Memory B cell (primary cell): Measurements from ENCODE around the gene TREX2.
A peak's percentile ranks its signal among the peaks of the same experiment; 100 is the strongest.

Source experiments
- ATAC-seq: fragments of 150-1000 bp; cut with Tn5 transposase; 2 replicates; pipeline ENCODE4 v1.10.0; 2021; ENCODE audit warnings: low read depth, mild to moderate bottlenecking, moderate library complexity
- DNase-seq, 2 donors: peaks; one replicate each; pipeline ENCODE4 v3.0.0; 2022; ENCODE audit warnings: low spot score in 2 of 2
- H3K27ac Mint-ChIP-seq: one replicate; pipeline ENCODE4 v1.8.0; 2022; ENCODE audit warnings: mild to moderate bottlenecking, moderate library complexity, mixed read lengths
- H3K27me3 Mint-ChIP-seq: one replicate; pipeline ENCODE4 v1.8.0; 2022; ENCODE audit warnings: mixed read lengths
- H3K36me3 Mint-ChIP-seq: one replicate; pipeline ENCODE4 v1.8.0; 2022; ENCODE audit warnings: mild to moderate bottlenecking, mixed read lengths
- H3K4me1 Mint-ChIP-seq: one replicate; pipeline ENCODE4 v1.8.0; 2022; ENCODE audit warnings: mixed read lengths
- H3K4me3 Mint-ChIP-seq: one replicate; pipeline ENCODE4 v1.8.0; 2022; ENCODE audit warnings: mild to moderate bottlenecking, moderate library complexity, mixed read lengths
- H3K9me3 Mint-ChIP-seq: one replicate; pipeline ENCODE4 v1.8.0; 2022; ENCODE audit warnings: mixed read lengths

The TREX2 gene

DNA sequence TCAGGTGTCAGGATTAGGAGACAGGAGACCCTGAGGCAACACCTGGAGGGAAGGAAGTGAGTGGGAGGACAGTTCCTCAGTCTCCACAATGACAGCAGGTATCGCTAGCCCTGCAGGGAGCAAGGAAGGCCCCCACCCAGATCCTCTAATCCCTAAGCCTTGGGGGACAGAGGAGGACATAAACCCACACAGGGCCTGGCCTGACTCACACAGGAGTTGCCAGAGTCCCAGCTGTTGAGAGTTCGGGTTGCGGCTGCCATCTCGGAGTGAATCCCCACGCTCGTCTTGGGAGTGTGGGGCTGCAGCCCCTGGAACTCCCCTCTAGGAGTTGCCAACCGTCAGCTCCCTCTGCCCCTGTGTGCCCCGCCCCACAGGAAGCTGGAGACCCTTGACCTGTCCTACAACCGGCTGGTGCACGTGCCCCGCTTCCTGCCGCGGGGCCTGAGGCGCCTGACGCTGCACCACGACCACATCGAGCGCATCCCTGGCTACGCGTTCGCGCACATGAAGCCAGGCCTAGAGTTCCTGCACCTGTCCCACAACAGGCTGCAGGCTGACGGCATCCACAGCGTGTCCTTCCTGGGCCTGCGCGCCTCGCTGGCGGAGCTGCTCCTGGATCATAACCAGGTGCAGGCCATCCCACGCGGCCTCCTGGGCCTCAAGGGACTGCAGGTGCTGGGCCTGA lies 39.7 kb upstream of the TREX2 start:
- H3K36me3 Mint-ChIP-seq, result no peaks in the 10 kb centered on the region
- H3K27ac Mint-ChIP-seq, result no peak overlapping the region
- H3K4me3 Mint-ChIP-seq, result no peak overlapping the region
- DNase-seq (no peak), ATAC-seq (no peak)
- H3K27me3 Mint-ChIP-seq, result no peaks in the 10 kb centered on the region
- H3K4me1 Mint-ChIP-seq, result no peaks in the 10 kb centered on the region
- no peaks in the 10 kb centered on the region for H3K9me3 Mint-ChIP-seq

DNA sequence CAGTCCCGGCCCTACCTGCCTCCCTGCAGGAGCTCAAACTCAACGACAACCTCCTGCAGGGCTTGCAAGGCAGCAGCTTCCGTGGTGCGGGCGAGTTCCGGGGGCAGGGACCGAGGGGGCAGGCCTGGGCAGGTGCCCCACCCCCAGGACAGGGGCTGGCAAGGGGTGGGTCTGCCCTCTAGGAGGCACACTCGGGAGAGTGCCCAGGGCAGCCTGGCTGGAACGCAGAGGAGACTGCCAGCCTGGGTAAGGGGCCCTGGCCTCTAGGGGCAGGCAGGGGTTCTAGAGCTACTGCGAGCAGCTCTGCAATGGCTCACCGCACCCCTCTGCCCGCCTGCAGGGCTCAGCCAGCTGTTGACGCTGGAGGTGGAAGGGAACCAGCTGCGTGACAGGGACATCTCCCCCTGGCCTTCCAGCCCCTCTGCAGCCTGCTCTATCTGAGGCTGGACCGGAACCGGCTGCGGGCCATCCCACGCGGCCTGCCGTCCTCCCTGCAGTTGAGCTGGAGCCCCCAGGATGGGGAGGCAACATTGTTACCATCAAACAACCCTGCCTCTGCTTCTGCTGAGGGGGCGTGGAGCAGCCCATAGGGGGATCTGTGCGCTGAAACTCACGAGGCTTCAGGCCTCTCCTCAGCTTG lies 36.6 kb upstream of the TREX2 start:
- DNase-seq (no peak), ATAC-seq (no peak)
- H3K9me3 Mint-ChIP-seq, result no peaks in the 10 kb centered on the region
- no peak overlapping the region for H3K4me3 Mint-ChIP-seq
- H3K36me3 Mint-ChIP-seq, result no peaks in the 10 kb centered on the region
- peaks cover 2% of the 10 kb centered on the region for H3K27me3 Mint-ChIP-seq
- H3K27ac Mint-ChIP-seq, result no peak overlapping the region
- no peaks in the 10 kb centered on the region for H3K4me1 Mint-ChIP-seq

DNA sequence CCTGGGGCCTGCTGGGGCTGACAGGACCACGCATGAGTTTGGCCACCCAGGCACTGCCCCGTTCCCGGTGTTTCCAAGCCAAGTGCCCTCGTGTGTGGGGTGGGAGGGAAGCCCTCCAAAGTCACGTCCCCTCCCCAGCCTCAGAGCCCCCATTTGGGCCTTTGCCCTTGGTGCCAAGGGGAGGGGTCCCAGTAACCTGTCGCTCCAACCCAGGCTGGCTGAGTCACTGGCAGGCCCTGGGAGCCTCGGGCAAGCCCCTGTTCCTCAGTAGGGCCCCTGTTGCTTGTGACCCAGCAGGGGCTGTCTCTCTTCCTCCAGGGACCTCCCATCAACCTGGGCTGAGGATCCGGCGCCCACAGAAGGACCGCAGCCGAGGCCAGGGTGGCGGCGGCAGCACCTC lies 35.2 kb upstream of the TREX2 start:
- DNase-seq (no peak), ATAC-seq (no peak)
- Mint-ChIP-seq H3K4me1 (no peaks in the 10 kb centered on the region), H3K36me3 (no peaks in the 10 kb centered on the region), H3K27ac (no peak overlapping the region), H3K4me3 (no peak overlapping the region), H3K9me3 (no peaks in the 10 kb centered on the region), H3K27me3 (peaks cover 5% of the 10 kb centered on the region)

DNA sequence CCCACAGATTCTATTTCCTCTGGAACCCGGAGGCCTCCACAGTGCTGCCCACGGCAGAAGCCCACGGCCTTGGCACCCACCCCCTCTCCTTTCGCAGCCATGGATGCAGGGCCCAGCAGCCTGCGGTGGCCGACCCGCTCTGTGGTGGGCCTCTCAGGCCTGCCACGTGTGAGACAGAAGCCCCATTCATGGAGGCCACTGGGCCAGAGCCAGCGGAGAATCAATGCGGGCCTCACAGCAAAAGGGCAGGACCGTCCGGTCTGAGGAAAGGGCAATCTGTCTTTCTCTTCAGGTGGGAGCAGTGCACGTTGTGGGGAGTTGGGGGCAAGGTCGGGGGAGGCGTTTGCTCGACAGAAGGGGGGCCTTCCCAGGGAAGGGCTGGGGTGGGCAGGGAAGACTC lies 32.9 kb upstream of the TREX2 start:
- no peak for DNase-seq
- Mint-ChIP-seq H3K36me3 (no peaks in the 10 kb centered on the region), H3K27ac (no peak overlapping the region), H3K27me3 (peaks cover 8% of the 10 kb centered on the region), H3K4me1 (no peaks in the 10 kb centered on the region), H3K4me3 (no peak overlapping the region), H3K9me3 (no peaks in the 10 kb centered on the region)
- ATAC-seq, result no peak

GRCh38 chrX:153477901-153478300 lies 32.0 kb upstream of the TREX2 start:
- H3K36me3 Mint-ChIP-seq, result no peaks in the 10 kb centered on the region
- H3K4me1 Mint-ChIP-seq, result no peaks in the 10 kb centered on the region
- H3K9me3 Mint-ChIP-seq, result no peaks in the 10 kb centered on the region
- DNase-seq, result no peak
- no peak overlapping the region for H3K27ac Mint-ChIP-seq
- ATAC-seq, result no peak
- H3K27me3 Mint-ChIP-seq, result peaks cover 8% of the 10 kb centered on the region
- H3K4me3 Mint-ChIP-seq, result no peak overlapping the region

DNA sequence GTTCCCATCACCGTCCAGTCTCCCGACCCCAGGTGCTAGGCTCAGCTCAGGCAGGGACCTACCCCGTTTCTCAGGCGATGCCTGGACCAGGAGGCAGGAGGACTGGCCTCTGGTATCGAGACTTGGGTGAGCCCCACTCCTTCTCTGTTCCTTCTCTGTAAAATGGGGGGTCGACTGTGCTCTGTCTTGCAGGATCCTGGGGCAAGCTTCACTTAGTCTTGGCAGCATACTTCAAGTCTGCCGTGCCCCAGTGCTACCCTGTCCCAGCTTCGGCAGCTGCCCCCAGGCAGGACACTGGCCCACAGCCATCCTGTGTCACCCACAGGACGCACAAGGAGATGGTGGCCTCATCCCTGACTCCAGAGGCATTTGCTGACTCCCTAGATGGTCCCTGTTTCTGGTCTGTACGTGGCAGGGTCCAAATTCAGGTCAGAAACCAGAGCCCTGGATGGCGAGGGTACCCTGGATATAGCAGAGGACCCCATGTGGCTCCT lies 31.6 kb upstream of the TREX2 start:
- DNase-seq, result no peak
- H3K9me3 Mint-ChIP-seq, result no peaks in the 10 kb centered on the region
- no peak overlapping the region for H3K27ac Mint-ChIP-seq

DNA sequence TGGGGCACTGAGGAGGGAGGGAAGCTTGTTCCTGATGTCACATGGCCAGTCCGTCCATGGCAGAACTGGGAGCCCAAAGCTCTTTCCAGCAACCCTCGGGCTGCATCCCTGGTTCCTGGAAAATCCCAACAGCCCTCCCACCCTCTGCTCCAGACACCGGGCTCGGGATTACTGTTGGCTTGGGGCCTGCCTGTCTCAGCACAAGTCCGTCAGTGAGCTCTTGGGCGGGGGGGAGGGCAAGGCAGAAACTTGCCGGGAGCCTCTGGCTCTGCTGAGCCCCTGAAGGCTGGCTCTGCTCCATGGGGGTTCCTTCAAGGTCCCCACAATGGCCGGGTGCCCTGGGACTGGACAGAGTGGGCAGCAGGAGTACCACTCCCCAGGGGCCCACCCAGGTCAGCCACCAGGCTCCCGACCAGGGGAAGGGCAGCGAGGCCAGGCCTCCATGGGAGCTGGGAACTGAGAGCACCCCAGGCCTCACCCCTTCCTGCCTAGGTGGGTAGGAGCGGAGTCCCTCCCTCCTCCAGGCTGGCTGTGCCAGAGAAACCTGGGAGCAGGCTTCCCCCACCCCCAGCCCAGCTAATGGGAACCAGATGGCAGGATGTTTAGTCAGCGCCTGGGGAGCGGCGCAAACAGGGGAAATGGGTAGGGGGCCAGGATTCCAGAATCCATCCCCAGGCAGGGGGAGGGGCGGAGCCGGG lies 31.0 kb upstream of the TREX2 start:
- H3K27ac Mint-ChIP-seq, result no peak overlapping the region
- no peaks in the 10 kb centered on the region for H3K4me1 Mint-ChIP-seq
- DNase-seq, result no peak
- ATAC-seq, result no peak
- no peaks in the 10 kb centered on the region for H3K36me3 Mint-ChIP-seq
- no peak overlapping the region for H3K4me3 Mint-ChIP-seq
- peaks cover 8% of the 10 kb centered on the region for H3K27me3 Mint-ChIP-seq
- no peaks in the 10 kb centered on the region for H3K9me3 Mint-ChIP-seq

More for the DNA sequence above, 31.6 kb upstream of the TREX2 start:
- H3K27me3 Mint-ChIP-seq, result peaks cover 8% of the 10 kb centered on the region
- no peaks in the 10 kb centered on the region for H3K36me3 Mint-ChIP-seq
- no peaks in the 10 kb centered on the region for H3K4me1 Mint-ChIP-seq
- no peak for ATAC-seq
- H3K4me3 Mint-ChIP-seq, result no peak overlapping the region

- no peak for ATAC-seq
- no peak overlapping the region for H3K27ac Mint-ChIP-seq
- H3K36me3 Mint-ChIP-seq, result no peaks in the 10 kb centered on the region
- DNase-seq, result no peak
- H3K4me1 Mint-ChIP-seq, result no peaks in the 10 kb centered on the region
- peaks cover 8% of the 10 kb centered on the region for H3K27me3 Mint-ChIP-seq
- peak overlapping the region; percentile 49 for H3K4me3 Mint-ChIP-seq
- no peaks in the 10 kb centered on the region for H3K9me3 Mint-ChIP-seq
These were observed 30.0 kb upstream of the TREX2 start for GRCh38 chrX:153475751-153476281.

DNA sequence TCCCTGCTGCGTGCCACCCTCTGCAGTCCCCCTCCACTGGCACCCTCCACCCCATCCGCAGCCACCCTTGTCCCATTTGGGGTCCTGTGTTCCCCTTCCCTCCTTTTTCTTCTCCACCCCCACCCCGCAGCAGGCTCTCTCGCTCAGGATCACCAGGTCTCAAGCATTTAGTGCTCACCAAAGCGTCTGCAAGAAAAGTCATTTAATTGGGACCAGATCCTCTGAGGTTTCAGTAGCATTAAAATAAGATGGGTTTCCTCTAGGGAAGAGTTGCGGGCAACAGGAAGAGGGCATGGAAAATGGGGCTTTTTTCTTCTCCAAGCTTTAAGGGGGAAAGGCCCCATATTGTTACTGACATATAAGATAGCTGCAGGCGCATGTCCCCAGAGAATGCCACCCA lies 29.4 kb upstream of the TREX2 start:
- no peaks in the 10 kb centered on the region for H3K9me3 Mint-ChIP-seq
- H3K4me3 Mint-ChIP-seq, result peak overlapping the region; percentile 43
- H3K4me1 Mint-ChIP-seq, result no peaks in the 10 kb centered on the region
- H3K36me3 Mint-ChIP-seq, result no peaks in the 10 kb centered on the region
- ATAC-seq, result no peak
- no peak for DNase-seq
- H3K27me3 Mint-ChIP-seq, result peaks cover 8% of the 10 kb centered on the region
- no peak overlapping the region for H3K27ac Mint-ChIP-seq

DNA sequence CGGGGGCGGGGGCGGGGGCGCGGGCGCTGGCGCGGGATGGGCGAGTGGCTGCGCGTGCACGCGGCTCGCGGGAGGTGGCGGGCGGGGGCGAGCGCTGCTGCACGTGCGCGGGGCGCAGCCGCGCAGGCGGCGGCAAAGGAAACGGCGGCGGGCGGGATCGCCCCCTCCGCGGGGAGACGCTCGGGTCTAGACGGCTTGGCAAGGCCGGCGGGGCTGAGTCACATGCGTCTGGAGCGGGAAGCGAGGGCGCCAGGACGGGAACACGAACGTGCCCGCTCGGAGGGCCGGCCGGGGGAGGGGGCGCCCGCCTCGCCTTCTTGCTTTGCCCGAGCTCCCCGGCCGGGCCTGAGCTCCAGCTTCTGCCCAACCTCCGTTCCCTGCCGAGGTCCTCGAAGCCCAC lies 28.9 kb upstream of the TREX2 start:
- Mint-ChIP-seq H3K9me3 (no peaks in the 10 kb centered on the region), H3K27me3 (peaks cover 8% of the 10 kb centered on the region), H3K36me3 (no peaks in the 10 kb centered on the region), H3K4me3 (no peak overlapping the region), H3K27ac (no peak overlapping the region), H3K4me1 (peaks cover under 1% of the 10 kb centered on the region)
- ATAC-seq (no peak), DNase-seq (no peak)

DNA sequence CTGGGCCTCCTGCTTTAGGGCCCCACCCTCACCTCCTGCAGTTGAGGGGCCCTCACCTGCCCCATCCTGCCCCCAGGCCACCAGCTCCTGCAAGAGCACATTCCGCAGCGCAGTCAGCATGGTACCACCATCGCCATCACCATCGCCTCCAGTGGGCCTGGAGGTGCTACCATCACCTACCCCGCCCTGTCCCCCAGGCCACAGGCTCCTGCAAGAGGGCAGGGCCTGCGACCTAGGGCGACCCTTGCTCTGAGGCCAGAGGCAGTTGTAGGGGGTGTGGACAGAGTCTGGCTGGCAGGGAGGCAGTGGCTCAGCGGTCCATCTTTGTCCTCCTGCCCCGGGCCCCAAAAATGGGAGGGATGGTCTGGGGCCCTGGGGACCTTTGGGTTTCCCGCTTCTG lies 28.4 kb upstream of the TREX2 start:
- DNase-seq, result no peak

DNA sequence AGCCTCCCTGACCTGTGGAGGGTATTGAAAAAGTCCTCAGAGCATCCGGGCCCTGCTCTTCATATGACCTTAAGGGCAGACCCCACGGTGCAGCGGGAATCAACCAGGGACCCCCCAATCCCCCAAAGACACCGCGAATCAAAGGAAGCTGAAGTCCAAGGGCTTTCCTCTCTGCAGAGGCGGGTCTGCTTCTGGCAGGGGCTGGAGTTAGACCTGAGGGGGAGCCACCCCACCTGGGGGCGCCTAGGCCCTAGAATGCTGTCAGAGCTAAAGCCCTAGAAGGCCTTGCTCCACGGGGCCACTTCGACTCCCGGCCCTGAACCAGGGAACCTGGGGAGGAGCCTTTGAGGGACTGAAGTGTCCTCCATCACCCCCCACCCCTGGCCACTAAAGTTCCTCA lies 27.3 kb upstream of the TREX2 start:
- no peak for DNase-seq
- ATAC-seq, result no peak
- Mint-ChIP-seq H3K4me3 (peak overlapping the region; percentile 24), H3K27ac (no peak overlapping the region), H3K27me3 (peaks cover 5% of the 10 kb centered on the region), H3K4me1 (peaks cover 3% of the 10 kb centered on the region), H3K36me3 (no peaks in the 10 kb centered on the region), H3K9me3 (no peaks in the 10 kb centered on the region)

More for the DNA sequence above, 28.4 kb upstream of the TREX2 start:
- peak overlapping the region; percentile 71 for H3K4me3 Mint-ChIP-seq
- no peak for ATAC-seq
- no peak overlapping the region for H3K27ac Mint-ChIP-seq
- H3K4me1 Mint-ChIP-seq, result peaks cover 3% of the 10 kb centered on the region
- H3K9me3 Mint-ChIP-seq, result no peaks in the 10 kb centered on the region
- peaks cover 8% of the 10 kb centered on the region for H3K27me3 Mint-ChIP-seq
- no peaks in the 10 kb centered on the region for H3K36me3 Mint-ChIP-seq

- Mint-ChIP-seq H3K9me3 (no peaks in the 10 kb centered on the region), H3K36me3 (peaks cover 2% of the 10 kb centered on the region), H3K4me1 (peaks cover 3% of the 10 kb centered on the region), H3K27ac (no peak overlapping the region), H3K27me3 (peaks cover 5% of the 10 kb centered on the region), H3K4me3 (no peak overlapping the region)
- DNase-seq, result no peak
- ATAC-seq, result no peak
These were observed 25.9 kb upstream of the TREX2 start for GRCh38 chrX:153471663-153472280.
